CD4-positive, alpha-beta T cell (primary cell): Measurements from ENCODE around the gene FAM204A. TPM values are rescaled to one million over a fixed set of nuclear protein-coding genes. Genes with fewer than 3 reads are reported as not detected.
A peak's percentile ranks its signal among the peaks of the same experiment; 100 is the strongest.

Experiments used
- ATAC-seq: fragments of 200-7000 bp; cut with Tn5 transposase; one replicate; pipeline ENCODE4 v1.10.0; 2022; ENCODE audit warnings: mild to moderate bottlenecking; ENCODE audit not compliant: poor library complexity
- CTCF ChIA-PET: fragments of 350-600 bp; sonication (Branson Sonifier 250); formaldehyde crosslinking; loops from one replicate; lab custom pipeline; 2021; ENCODE audit warnings: antibody characterized with exemption, inconsistent platforms; lab: Charles Lee
- POLR2A ChIA-PET: fragments of 350-600 bp; sonication (Branson Sonifier 250); formaldehyde crosslinking; loops from one replicate; lab custom pipeline; 2021; ENCODE audit warnings: antibody characterized with exemption, inconsistent platforms; lab: Charles Lee
- DNase-seq, 14 experiments: peaks; one replicate each; pipeline ENCODE4 v3.0.0-alpha.2; 2013 to 2020; ENCODE audit warnings: mixed read lengths in 2 of 14
- H3K27ac ChIP-seq, 2 donors: one replicate each; pipeline versions ENCODE4 v1.5.1 to v1.7.0; 2013; ENCODE audit warnings: low read length in 2 of 2, low read depth in 1 of 2, mild to moderate bottlenecking in 1 of 2
- H3K27me3 ChIP-seq, 2 experiments: 1 replicate in 1 of 2; 2 replicates in 1 of 2; pipeline versions ENCODE4 v1.6.1 to v1.7.0; 2013; ENCODE audit warnings: low read length in 2 of 2, control low read depth in 1 of 2, mild to moderate bottlenecking in 1 of 2, moderate library complexity in 1 of 2; ENCODE audit not compliant: insufficient read depth in 2 of 2, control insufficient read depth in 1 of 2
- H3K36me3 ChIP-seq: one replicate; pipeline ENCODE4 v1.6.1; 2013; ENCODE audit warnings: low read length, control low read depth; ENCODE audit not compliant: insufficient read depth
- H3K4me1 ChIP-seq: one replicate; pipeline ENCODE4 v1.6.1; 2013; ENCODE audit warnings: low read length, control low read depth; ENCODE audit not compliant: insufficient read depth
- H3K4me3 ChIP-seq: one replicate; pipeline ENCODE4 v1.5.1; 2013; ENCODE audit warnings: mild to moderate bottlenecking, low read length, moderate library complexity
- H3K9me3 ChIP-seq, 2 experiments: 1 replicate in 1 of 2; 2 replicates in 1 of 2; pipeline versions ENCODE4 v1.6.1 to v1.7.0; 2013; ENCODE audit warnings: low read length in 2 of 2, mild to moderate bottlenecking in 2 of 2, control low read depth in 1 of 2, moderate library complexity in 1 of 2; ENCODE audit not compliant: control insufficient read depth in 1 of 2, insufficient read depth in 1 of 2
- H3K27ac Mint-ChIP-seq: one replicate; pipeline ENCODE4 v1.8.0; 2020; ENCODE audit warnings: mixed read lengths
- H3K27me3 Mint-ChIP-seq: one replicate; pipeline ENCODE4 v1.8.0; 2021; ENCODE audit warnings: mixed read lengths
- H3K36me3 Mint-ChIP-seq: one replicate; pipeline ENCODE4 v1.8.0; 2021; ENCODE audit warnings: low read depth, mixed read lengths
- H3K4me1 Mint-ChIP-seq: one replicate; pipeline ENCODE4 v1.8.0; 2021; ENCODE audit warnings: low read depth, mixed read lengths
- H3K4me3 Mint-ChIP-seq: one replicate; pipeline ENCODE4 v1.8.0; 2020; ENCODE audit warnings: mild to moderate bottlenecking, mixed read lengths
- H3K9me3 Mint-ChIP-seq: one replicate; pipeline ENCODE4 v1.8.0; 2020; ENCODE audit warnings: mixed read lengths
- intact Hi-C, 2 experiments: fragments of 100-400 bp; cut with DNase I in 1 of 2; cut with micrococcal nuclease in 1 of 2; formaldehyde crosslinking; loops; one replicate each; pipeline versions ENCODE4 v1.15.1 to v1.9.0; 2023 to 2025; cut with DNase I, micrococcal nuclease
- total RNA-seq, 174 experiments: library from RNA in 2 of 174; stranded (reverse) in 2 of 174; gene quantifications; one replicate each; pipeline ENCODE4 v1.2.3 and lab custom pipeline; 2021 to 2026
- TF ChIP-seq, protein P1 (sequence below): fragments of 200-600 bp; IDR thresholded peaks from one replicate; pipeline ENCODE4 v1.8.0; 2022; ENCODE audit warnings: antibody characterized with exemption, mild to moderate bottlenecking

Gene FAM204A
- total RNA-seq, 2 experiments from 2014 or later: 47.3 to 54.7 TPM

DNA sequence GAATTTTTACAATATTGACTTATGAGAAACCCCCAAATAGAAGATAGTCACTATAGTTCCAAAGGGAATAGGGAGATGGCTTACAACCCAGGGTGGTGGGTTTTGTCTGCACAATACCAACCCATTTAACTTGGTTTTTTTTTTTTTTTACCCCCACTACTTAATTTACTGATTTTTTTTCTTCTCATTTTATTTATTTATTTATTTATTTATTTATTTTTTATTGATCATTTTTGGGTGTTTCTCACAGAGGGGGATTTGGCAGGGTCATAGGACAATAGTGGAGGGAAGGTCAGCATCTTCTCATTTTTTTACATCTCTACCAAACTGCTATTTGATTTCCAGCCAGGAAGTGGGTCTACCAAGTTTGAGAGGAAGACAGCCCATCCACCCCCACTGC, 77.9 kb downstream of the FAM204A start:
- Histone ChIP-seq H3K27me3 (peaks cover 7 to 15% of the 10 kb centered on the region in 2 experiments), H3K27ac (no peak overlapping the region), H3K4me1 (no peaks in the 10 kb centered on the region), H3K4me3 (no peak overlapping the region), H3K36me3 (no peaks in the 10 kb centered on the region), H3K9me3 (no peaks in the 10 kb centered on the region)
- Mint-ChIP-seq H3K4me3 (no peak overlapping the region), H3K4me1 (no peaks in the 10 kb centered on the region), H3K36me3 (no peaks in the 10 kb centered on the region), H3K27me3 (peaks cover 87% of the 10 kb centered on the region), H3K27ac (no peak overlapping the region), H3K9me3 (no peaks in the 10 kb centered on the region)
- TF ChIP-seq, protein P1, sequence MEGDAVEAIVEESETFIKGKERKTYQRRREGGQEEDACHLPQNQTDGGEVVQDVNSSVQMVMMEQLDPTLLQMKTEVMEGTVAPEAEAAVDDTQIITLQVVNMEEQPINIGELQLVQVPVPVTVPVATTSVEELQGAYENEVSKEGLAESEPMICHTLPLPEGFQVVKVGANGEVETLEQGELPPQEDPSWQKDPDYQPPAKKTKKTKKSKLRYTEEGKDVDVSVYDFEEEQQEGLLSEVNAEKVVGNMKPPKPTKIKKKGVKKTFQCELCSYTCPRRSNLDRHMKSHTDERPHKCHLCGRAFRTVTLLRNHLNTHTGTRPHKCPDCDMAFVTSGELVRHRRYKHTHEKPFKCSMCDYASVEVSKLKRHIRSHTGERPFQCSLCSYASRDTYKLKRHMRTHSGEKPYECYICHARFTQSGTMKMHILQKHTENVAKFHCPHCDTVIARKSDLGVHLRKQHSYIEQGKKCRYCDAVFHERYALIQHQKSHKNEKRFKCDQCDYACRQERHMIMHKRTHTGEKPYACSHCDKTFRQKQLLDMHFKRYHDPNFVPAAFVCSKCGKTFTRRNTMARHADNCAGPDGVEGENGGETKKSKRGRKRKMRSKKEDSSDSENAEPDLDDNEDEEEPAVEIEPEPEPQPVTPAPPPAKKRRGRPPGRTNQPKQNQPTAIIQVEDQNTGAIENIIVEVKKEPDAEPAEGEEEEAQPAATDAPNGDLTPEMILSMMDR: no peak
- ChIA-PET CTCF (no interaction called here), POLR2A (no interaction called here)
- no peak for ATAC-seq
- intact Hi-C loops: no loop called here
- DNase-seq: no peak

DNA sequence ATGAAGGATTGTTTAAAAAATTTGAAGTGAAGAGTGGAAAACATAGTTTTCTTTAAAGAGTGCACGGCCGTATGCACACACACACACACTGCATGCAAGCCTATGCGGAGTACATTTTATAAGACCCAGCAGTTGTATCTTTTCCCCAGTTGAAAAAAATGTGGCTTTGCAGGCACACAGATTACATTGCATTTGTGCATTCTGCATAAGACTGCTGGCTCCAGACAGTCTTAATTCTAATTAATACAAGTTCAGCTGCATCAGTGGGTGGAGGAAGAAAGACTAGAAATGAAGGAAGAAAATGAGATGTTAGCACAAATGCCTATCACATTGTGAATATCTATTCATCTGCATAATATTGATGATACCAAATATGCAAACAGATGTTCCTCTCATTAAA, 79.6 kb downstream of the FAM204A start:
- H3K4me3 Mint-ChIP-seq: no peak overlapping the region
- CTCF ChIA-PET: no interaction called here
- Histone ChIP-seq H3K4me3 (no peak overlapping the region), H3K9me3 (no peaks in the 10 kb centered on the region), H3K27ac (no peak overlapping the region), H3K27me3 (peaks cover 7 to 16% of the 10 kb centered on the region in 2 experiments), H3K4me1 (no peaks in the 10 kb centered on the region), H3K36me3 (no peaks in the 10 kb centered on the region)
- H3K9me3 Mint-ChIP-seq: no peaks in the 10 kb centered on the region
- intact Hi-C loops: no loop called here
- TF ChIP-seq, protein P1: no peak
- peaks cover 87% of the 10 kb centered on the region for H3K27me3 Mint-ChIP-seq
- no peaks in the 10 kb centered on the region for H3K4me1 Mint-ChIP-seq
- DNase-seq (no peak), ATAC-seq (no peak)
- no peaks in the 10 kb centered on the region for H3K36me3 Mint-ChIP-seq
- POLR2A ChIA-PET: no interaction called here
- no peak overlapping the region for H3K27ac Mint-ChIP-seq

DNA sequence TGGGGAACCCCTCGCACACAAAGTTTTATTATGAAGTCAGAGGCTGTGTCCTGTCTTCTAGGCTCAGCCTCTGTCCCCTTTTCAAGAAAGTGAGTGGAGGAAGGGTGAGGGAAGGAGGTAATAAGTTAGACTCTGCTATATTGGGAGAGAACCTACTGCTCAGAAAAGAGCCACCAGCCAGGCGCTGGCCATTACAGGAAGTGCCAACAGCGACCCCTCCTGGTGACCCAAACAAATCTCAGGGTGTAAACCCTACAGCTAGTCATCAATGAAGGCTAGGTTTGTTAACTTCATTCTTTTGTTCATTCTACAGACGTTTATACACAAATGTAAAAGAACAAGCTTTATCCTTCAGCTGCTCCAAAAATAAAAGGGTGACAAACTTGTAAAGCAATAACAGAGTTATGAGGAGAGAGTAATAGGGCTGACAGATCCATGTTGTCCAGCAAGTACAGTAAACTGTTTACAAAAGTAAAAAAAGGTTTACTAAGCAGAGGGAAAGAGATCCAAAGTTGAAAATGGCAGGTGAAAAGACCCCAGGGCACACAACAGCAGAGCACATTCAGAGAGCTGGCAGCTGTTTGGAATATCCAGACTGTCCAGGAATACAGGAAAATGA, 82.7 kb downstream of the FAM204A start:
- H3K27me3 Mint-ChIP-seq: peaks cover 80% of the 10 kb centered on the region
- POLR2A ChIA-PET: no interaction called here
- Histone ChIP-seq H3K27me3 (peaks cover 0 to 19% of the 10 kb centered on the region in 2 experiments), H3K4me1 (no peaks in the 10 kb centered on the region), H3K27ac (no peak overlapping the region), H3K36me3 (no peaks in the 10 kb centered on the region), H3K4me3 (no peak overlapping the region), H3K9me3 (no peaks in the 10 kb centered on the region)
- CTCF ChIA-PET: no interaction called here
- H3K27ac Mint-ChIP-seq: no peak overlapping the region
- no peaks in the 10 kb centered on the region for H3K9me3 Mint-ChIP-seq
- intact Hi-C loops: no loop called here
- no peak overlapping the region for H3K4me3 Mint-ChIP-seq
- peak in 5 of 14 experiments; percentile 4 to 19 (median 11) for DNase-seq
- ATAC-seq: no peak
- H3K4me1 Mint-ChIP-seq: no peaks in the 10 kb centered on the region
- TF ChIP-seq, protein P1: peak; percentile 17
- H3K36me3 Mint-ChIP-seq: no peaks in the 10 kb centered on the region
